ENCODE data around the gene ERI2.
"Not testable (repeated sequence)": the region's sequence is repeated elsewhere in the genome, so short reads cannot be mapped to it uniquely, and the experiment has no call there.

ERI2 gene

DNA sequence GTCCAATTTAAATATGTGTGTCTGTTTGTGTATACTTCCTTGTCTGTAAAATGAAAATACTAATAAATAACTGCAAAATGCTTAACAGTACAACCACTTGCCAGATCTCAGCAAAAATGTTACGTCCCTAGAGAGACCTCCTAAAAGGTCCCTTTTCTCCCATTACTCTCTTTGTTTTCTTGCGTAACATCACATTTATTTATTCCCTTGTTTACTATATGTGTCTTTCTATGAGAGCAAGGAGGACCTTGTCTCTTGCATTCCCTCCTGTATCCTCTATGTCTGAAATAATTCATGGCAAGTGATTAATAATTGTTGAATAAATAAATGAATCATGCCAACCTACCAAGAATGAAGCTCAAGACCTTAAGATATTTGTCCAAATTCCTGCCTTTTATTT, 40.5 kb downstream of the ERI2 start:
- no peak for DNase-seq (ENCODE audit: low read depth in 2 of 2)

DNA sequence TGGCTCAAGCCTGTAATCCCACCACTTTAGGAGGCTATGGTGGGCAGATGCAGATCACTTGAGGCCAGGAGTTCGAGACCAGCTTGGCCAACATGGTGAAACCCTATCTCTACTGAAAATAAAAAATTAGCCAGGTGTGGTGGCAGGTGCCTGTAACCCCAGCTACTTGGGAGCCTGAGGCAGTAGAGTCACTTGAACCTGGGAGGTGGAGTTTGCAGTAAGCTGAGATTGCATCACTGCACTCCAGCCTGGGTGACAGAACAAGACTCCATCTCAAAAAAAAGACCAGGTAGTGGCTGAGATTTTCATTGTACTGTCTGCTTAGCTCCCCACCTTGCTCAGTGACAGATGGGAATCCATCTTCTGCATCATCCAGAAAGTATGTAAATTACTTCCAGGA, 41.8 kb downstream of the ERI2 start:
- not testable (repeated sequence) for DNase-seq (ENCODE audit: low read depth in 2 of 2)

DNA sequence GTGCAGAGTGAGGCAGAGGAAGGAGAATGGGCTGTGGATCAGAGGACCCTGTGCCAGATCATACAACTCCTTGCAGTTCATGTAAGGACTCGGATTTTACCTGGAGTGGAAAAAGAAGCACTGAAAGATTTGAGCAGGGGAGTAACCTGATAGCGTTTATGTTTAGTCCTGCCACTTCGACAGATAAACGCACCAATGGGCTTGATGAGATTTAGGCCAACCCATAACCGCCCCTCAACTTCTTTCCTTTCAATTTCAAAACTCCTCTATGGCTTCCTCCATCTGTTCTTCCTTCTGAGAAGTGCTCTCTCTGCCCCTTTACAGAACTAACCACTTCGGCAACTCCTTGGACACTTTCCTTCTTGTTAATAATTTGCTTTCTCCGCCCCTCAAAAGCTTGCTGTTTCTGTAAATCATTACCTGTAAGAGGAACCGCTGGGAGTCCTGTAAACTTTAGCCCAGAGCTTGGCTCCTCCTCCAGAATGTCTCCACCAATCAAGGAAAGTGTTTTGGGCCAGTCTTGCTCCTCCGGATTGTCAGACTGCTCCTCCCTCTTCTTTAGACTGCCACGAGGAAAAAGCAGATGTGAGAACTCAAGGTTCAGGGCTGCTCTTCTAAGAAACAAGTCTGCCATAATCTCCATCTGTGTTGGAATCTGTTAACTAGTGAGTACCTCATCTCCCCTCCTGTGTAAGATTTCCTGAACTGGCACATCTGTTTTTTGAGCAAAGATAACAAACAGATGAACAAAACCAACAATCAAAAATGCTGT, 42.6 kb downstream of the ERI2 start, which contains the start of gene ACSM3:
Gene ACSM3 (plus strand): TSS at position 554 of the 772 bp plus-strand sequence. CDS start 6,021 bp downstream, outside the sequence.
- peak; percentile 27 to 33 for DNase-seq (ENCODE audit: low read depth in 2 of 2)

- no peak for DNase-seq (ENCODE audit: low read depth in 2 of 2)
Measured at GRCh38 chr16:20762404-20763123, 43.7 kb downstream of the ERI2 start.

DNA sequence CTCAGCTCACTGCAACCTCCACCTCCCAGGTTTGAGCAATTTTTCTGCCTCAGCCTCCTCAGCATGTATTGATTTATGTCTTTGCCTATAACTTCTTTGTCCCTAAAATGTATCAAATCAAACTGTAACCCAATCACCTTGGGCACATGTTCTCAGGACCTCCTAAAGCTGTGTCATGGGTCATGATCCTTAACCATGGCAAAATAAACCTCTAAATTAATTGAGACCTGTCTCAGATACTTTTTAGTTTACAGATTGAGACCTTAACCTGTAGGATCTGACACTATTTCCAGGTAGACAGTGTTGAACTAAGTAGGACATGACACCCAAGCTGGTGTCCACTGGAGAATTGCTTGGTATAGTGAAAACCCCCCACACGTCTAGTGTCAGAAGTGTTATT, 45.1 kb downstream of the ERI2 start:
- DNase-seq (ENCODE audit: low read depth in 2 of 2), result no peak

DNA sequence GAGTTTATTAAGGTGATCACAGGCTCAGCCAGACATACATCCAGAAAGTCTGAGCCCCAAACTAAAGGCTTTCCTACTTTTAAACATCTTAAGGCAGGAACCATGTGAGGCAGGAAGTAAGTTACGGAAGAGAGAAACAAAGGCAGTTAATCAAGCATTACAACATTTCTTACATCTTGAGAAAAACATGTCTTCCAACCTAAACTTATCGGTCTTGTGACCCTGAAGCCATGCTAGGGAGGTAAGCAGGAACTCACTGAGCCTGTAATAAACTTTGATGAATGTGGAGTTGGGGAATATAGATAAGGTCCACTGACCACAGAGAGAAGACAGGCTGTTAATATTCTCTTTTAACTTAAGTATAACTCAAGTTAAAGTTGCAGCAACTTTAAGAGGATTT, 45.9 kb downstream of the ERI2 start:
- DNase-seq (ENCODE audit: low read depth in 2 of 2), result no peak

GRCh38 chr16:20755799-20756198, 50.5 kb downstream of the ERI2 start:
- not testable (repeated sequence) for DNase-seq (ENCODE audit: low read depth in 2 of 2)

GRCh38 chr16:20755238-20755637, 51.0 kb downstream of the ERI2 start:
- no peak for DNase-seq (ENCODE audit: low read depth in 2 of 2)

- no peak for DNase-seq (ENCODE audit: low read depth in 2 of 2)
Measured at GRCh38 chr16:20753727-20754126, 52.5 kb downstream of the ERI2 start.

DNA sequence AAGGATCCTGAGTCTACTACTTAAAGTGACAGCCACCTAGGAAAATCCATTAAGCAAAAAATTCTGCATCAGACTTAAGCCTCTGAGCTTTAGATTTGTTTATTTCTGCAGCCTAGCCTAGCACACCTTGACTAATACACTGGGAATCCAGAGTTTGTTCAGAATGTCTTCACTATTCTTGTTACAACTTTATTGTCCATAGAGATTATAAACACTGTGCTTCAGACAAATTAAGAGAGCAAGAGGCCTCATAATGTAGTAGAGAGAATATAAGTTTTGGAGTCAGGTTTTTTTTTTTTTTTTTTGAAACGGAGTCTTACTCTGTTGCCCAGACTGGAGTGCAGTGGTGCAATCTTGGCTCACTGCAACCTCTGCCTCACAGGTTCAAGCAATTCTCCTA, 55.7 kb downstream of the ERI2 start:
- DNase-seq (ENCODE audit: low read depth in 2 of 2), result no peak

- DNase-seq (ENCODE audit: low read depth in 2 of 2), result no peak
Measured at GRCh38 chr16:20749474-20749873, 56.8 kb downstream of the ERI2 start.

DNA sequence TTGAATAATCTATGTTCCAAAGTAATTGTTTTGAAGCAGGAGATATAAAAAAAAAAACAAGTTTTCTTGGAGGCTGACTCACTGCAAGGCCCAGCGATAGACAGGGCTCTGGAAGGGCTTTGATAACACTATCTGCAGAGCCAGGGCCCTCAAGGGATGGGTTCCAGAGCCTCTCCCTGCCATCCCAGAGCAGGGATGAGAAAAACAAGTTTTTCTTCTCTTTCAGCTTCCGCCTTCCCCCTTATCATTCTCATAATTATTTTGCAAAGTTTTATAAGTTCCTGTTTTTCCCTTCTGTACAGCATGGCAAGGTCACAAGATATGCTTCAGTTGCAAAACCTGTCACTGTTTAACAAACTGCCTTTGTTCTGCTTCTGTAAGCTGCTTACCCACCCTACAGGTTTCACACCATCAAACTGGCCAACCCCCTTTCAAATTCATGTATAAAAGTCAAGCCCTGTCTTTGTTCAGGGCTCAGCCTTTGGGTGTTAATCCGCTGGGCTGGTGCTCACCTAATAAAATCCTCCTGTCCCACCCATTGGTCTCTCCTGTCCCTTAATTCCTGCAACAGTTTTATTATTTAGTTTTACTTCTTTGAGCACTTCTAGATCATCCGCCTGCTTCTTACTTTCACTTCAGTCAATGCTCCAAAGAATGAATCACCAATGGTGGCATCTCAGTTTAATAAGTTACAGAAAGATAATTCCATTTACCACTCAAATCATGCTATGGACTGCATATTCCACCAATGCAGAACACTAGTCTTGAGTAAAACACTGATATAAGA, 59.0 kb downstream of the ERI2 start:
- DNase-seq (ENCODE audit: low read depth in 2 of 2), result no peak

- no peak for DNase-seq (ENCODE audit: low read depth in 2 of 2)
Measured at GRCh38 chr16:20746461-20746860, 59.8 kb downstream of the ERI2 start.

Data from stimulated activated CD4-positive, alpha-beta T cell treated with anti-CD3 and anti-CD28 coated beads, Interleukin-12 subunit alpha, Interleukin-12 subunit beta, amount 100 ng/mL, for 24 hours (primary cell).